ENCODE results near the gene RBM7.

RBM7 gene

GRCh38 chr11:114400216-114400914 lies at the start of gene RBM7, which contains the start of gene C11orf71:
Gene RBM7, plus strand, starts transcription at chr11:114400666. Its CDS starts 6 bp downstream, at chr11:114400672.
Gene C11orf71, minus strand, starts transcription at chr11:114400511. Its CDS starts 180 bp downstream, at chr11:114400331.
- Histone ChIP-seq H3K36me3 (ENCODE audit: control insufficient read depth, insufficient read depth, low read length) (no peaks in the 10 kb centered on the region), H3K4me3 (replicated peaks; ENCODE audit: low read depth, low read length) (peak within 1 kb of the TSS; percentile 99), H3K27me3 (replicated peaks; ENCODE audit: control insufficient read depth, insufficient read depth, low read length) (no peaks in the 10 kb centered on the region)
- TF ChIP-seq CTCF (IDR thresholded peaks at IDR 0.05; ENCODE audit: insufficient read depth, low read length, poor library complexity, severe bottlenecking), result peak; percentile 21
- peak; percentile 98 for DNase-seq (ENCODE audit: extremely low read depth, insufficient read length)

- Histone ChIP-seq H3K27me3 (replicated peaks; ENCODE audit: control insufficient read depth, insufficient read depth, low read length) (peaks cover 2% of the 10 kb centered on the region; the same call in 1 of the 2 replicates), H3K4me3 (replicated peaks; ENCODE audit: low read depth, low read length) (no peak overlapping the region), H3K36me3 (ENCODE audit: control insufficient read depth, insufficient read depth, low read length) (no peaks in the 10 kb centered on the region)
- no peak for TF ChIP-seq CTCF (IDR thresholded peaks at IDR 0.05; ENCODE audit: insufficient read depth, low read length, poor library complexity, severe bottlenecking)
- no peak for DNase-seq (ENCODE audit: extremely low read depth, insufficient read length)
Observed at GRCh38 chr11:114353443-114353842, 47.0 kb upstream of the RBM7 start.

GRCh38 chr11:114354076-114354475 lies 46.4 kb upstream of the RBM7 start:
- TF ChIP-seq CTCF (IDR thresholded peaks at IDR 0.05; ENCODE audit: insufficient read depth, low read length, poor library complexity, severe bottlenecking), result no peak
- Histone ChIP-seq H3K36me3 (ENCODE audit: control insufficient read depth, insufficient read depth, low read length) (no peaks in the 10 kb centered on the region), H3K27me3 (replicated peaks; ENCODE audit: control insufficient read depth, insufficient read depth, low read length) (peaks cover 3% of the 10 kb centered on the region), H3K4me3 (replicated peaks; ENCODE audit: low read depth, low read length) (no peak overlapping the region)
- no peak for DNase-seq (ENCODE audit: extremely low read depth, insufficient read length)

- Histone ChIP-seq H3K4me3 (replicated peaks; ENCODE audit: low read depth, low read length) (no peak overlapping the region), H3K27me3 (replicated peaks; ENCODE audit: control insufficient read depth, insufficient read depth, low read length) (peaks cover 1% of the 10 kb centered on the region; the same call in 1 of the 2 replicates), H3K36me3 (ENCODE audit: control insufficient read depth, insufficient read depth, low read length) (no peaks in the 10 kb centered on the region)
- DNase-seq (ENCODE audit: extremely low read depth, insufficient read length), result no peak
- TF ChIP-seq CTCF (IDR thresholded peaks at IDR 0.05; ENCODE audit: insufficient read depth, low read length, poor library complexity, severe bottlenecking), result no peak
Observed at GRCh38 chr11:114358716-114359115, 41.8 kb upstream of the RBM7 start.

GRCh38 chr11:114359342-114359741 lies 41.1 kb upstream of the RBM7 start:
- no peak overlapping the region for H3K4me3 ChIP-seq (replicated peaks; ENCODE audit: low read depth, low read length)
- no peak for DNase-seq (ENCODE audit: extremely low read depth, insufficient read length)

More at GRCh38 chr11:114359342-114359741, 41.1 kb upstream of the RBM7 start:
- Histone ChIP-seq H3K36me3 (ENCODE audit: control insufficient read depth, insufficient read depth, low read length) (no peaks in the 10 kb centered on the region), H3K27me3 (replicated peaks; ENCODE audit: control insufficient read depth, insufficient read depth, low read length) (peaks cover 1% of the 10 kb centered on the region; the same call in 1 of the 2 replicates)
- no peak for TF ChIP-seq CTCF (IDR thresholded peaks at IDR 0.05; ENCODE audit: insufficient read depth, low read length, poor library complexity, severe bottlenecking)
